GM19397 (cell line): ENCODE measurements around the gene CBFA2T2.
"Not testable (repeated sequence)": the region's sequence is repeated elsewhere in the genome, so short reads cannot be mapped to it uniquely, and the experiment has no call there.

Source experiments
- ATAC-seq: cut with Tn5 transposase; IDR thresholded peaks from one replicate; pipeline ENCODE4 v1.9.1; 2021; ENCODE audit warnings: mild to moderate bottlenecking, moderate library complexity; ENCODE audit not compliant: unreplicated experiment

The CBFA2T2 gene

DNA sequence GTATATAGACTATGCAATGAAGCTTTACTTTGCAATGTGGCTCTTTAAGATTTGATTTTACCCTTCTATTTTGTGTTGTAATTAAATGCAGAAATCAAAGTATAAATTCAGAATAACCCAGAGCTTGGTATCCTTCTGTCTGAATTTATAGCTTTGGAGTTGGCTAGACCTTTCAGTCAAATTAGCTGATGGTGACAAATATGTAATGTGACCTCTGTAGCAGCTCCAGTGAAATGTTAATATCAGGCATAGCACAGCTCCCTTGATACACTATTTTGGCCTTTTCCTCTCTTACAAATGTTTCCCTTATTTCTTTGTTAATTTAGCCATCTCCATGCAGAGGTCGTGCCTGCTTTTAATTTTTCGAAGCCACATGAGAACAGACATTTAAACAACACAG is 11.1 kb downstream of the CBFA2T2 start:
- no peak for ATAC-seq

DNA sequence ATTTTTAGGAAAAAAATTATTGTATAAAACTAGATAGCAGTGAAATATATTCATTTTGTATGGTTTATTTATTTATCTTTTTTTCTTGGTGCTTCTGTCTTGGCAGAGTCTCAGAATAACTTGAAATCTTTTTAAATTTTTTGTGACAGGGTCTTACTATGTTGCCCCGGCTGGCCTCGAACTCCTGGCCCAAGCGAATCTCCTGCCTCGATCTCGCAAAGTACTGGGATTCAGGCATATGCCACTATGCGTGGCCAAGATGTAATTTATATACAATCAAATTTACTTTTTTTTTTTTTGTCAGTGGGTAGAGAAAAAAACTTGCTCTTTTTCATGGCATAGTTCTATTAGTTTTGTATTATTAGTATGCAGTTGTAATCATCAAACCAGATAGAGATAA is 13.7 kb downstream of the CBFA2T2 start:
- ATAC-seq: no peak

DNA sequence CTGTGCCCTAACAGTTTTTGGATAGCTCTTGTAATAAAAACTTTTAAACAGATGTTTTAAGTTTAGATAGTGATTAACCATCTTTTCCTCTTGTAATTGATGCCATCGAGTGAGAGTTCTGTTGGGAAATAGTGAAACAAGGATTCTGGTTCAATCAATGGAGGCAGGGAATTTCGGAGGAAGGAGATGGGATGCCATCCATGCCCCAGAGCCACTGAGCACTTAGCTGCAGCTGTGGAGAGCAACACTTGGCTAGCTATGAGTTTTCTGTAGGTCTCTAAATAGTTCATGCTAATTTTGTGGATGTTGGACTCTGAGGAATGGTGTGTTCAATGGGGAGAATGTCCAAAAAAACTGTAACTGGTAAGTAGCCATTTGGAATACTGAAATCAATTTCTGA is 16.7 kb downstream of the CBFA2T2 start:
- ATAC-seq: no peak

DNA sequence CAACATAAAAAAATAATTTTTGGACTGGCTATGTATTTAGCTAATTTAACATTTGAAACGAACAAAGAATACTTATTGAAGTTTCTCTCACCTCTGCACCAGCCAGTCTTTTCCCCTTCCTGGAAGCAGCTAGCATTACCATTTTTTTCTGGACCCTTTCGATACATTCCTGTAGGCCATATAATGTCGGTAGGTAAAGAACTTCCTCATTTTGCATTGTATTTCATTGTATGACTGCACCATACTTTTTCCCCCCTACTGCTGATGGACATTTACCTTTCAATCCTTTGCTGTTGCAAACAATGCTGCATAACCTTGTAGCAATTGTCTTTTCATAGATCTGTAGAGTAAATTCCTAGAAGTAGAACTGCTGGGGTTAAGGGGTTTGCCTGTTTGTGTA is 17.6 kb downstream of the CBFA2T2 start:
- ATAC-seq: no peak

DNA sequence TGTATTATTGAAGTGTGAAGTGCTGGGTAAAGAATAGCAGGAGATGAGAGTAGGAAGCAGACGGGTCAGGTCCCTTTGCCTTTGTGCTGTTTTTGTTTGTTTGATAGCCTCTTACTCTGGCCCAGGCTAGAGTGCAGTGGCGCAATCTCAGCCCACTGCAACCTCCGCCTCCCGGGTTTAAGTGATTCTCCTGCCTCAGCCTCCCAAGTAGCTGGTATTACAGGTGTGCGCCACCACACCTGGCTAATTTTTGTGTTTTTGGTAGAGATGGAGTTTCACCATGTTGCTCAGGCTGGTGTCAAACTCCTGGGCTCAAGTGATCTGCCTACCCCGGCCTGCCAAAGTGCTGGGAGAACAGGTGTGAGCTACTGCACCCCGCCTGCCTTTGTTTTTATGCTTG is 18.1 kb downstream of the CBFA2T2 start:
- not testable (repeated sequence) for ATAC-seq

DNA sequence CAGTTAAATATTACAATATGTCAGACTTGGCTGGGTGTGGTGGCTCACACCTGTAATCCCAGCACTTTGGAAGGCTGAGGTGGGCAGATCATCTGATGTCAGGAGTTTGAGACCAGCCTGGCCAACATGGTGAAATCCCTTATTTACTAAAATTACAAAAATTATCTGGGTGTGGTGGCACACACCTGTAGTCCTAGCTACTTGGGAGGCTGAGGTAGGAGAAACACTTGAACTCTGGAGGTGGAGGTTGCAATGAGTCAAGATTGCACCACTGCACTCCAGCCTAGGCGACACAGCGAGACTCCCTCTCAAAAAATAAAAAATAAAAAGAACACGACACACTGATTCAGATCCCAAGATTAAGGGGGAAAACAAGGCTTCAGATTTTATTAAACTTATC is 19.2 kb downstream of the CBFA2T2 start:
- not testable (repeated sequence) for ATAC-seq

DNA sequence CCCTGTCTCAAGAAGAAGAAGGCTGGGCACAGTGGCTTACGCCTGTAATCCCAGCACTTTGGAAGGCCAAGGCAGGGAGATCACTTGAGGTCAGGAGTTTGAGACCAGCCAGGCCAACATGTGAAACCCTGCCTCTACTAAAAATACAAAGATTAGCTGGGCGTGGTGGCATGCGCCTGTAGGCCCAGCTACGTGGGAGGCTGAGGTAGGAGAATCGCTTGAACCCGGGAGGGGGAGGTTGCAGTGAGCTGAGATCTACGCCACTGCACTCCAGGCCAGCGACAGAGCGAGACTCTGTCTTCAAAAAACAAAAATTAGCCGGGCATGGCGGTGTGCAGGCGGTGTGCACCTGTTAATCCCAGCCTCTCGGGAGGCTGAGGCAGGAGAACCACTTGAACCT is 22.0 kb downstream of the CBFA2T2 start:
- not testable (repeated sequence) for ATAC-seq

DNA sequence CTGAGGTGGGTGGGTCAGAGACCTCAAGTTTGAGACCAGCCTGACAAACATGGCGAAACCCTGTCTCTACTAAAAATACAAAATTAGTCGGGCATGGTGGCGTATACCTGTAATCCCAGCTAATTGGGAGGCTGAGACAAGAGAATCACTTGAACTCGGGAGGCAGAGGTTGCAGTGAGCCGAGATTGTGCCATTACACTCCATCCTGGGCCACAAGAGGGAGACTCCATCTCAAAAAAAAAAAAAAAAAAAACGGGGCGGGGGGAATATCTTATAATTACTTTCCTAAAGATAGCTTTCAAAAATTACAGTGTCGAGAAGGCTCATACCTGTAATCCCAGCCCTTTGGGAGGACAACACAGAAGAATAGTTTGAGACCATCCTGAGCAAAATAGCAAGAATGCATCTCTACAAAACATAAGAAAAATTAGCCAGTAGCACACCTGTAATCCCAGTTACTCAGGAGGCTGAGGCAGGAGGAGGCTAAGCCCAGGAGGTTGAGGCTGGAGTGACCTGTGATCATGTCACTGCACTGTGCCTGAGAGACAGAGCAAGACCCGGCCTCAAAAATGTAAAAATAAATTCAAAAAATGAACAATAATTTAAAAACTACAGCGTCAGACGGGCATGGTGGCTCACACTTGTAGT is 25.8 kb downstream of the CBFA2T2 start:
- ATAC-seq: no peak

DNA sequence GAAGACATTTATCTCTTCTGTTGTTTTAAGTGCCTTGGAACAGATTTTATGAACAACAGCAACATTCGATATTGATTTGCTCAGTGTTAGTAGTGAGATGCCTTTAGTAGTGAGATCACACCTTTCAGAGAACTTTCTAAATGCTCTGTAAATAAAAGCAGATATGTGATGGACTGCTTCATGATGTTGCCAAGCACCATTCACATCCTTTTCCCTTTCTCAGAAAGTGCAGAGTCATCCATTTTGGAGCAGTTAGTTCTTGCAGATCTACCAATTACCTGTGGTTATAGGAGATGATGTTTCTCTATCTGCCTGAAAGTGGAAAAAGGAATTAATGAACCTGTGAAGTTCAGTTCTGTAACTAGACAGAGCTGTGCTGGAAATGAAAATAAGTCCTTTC is 27.0 kb downstream of the CBFA2T2 start:
- no peak for ATAC-seq

DNA sequence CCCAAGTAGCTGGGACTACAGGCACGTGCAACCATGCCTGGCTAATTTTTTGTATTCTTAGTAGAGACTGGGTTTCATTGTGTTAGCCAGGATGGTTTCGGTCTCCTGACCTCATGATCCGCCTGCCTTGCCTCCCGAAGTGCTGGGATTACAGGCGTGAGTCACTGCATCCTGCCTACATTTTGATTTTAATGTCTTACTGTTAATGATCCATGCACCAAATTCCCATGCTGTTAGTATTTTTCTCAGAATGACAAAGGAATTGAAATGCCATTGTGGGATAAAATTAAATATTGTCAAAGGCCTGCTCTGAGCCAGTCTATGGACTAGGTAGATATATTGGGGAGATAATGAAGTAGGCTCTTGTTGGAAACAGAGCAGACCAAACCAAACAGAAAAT is 28.2 kb downstream of the CBFA2T2 start:
- no peak for ATAC-seq

DNA sequence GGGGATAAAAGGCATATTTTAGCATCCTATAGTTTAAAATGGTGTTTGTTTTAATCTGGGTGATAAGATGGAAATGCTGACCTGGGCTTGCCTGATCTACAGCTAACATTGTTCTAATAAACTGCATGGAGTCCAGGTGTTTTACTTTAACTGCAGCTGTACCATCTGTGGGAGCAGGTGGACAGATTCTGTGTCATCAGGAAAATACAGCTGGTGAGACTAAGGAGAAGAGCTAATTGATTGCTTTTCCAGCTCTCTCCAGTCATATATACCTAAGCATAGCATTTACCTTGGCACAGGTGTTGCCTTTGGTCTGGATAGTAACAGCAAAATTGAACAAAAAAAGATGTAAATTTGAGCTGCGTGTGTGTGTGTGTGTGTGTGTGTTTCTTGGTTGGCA is 31.6 kb downstream of the CBFA2T2 start:
- no peak for ATAC-seq

DNA sequence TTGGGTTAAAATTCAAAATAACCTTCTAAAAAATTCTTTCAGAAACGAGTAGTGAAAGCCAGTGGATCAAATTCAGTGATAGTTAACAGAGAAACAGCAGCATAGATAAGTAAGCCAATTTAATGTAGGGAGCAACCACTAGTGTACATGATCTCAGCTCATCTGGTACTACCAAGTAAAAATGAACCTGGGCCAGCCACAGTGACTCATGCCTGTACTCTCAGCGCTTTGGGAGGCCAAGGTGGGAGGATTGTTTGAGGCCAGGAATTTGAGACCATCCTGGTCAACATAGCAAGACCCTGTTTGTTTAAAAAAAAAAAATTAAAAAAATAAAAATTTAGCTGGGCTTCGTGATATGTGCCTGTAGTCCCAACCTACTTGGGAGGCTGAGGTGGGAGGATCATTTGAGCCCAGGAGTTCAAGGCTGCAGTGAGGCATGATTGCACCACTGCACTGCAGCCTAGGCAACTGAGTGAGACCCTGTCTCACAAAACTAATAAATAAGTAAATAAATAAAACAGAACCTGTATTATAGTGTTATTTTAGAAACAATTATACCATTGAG is 32.4 kb downstream of the CBFA2T2 start:
- ATAC-seq: no peak

DNA sequence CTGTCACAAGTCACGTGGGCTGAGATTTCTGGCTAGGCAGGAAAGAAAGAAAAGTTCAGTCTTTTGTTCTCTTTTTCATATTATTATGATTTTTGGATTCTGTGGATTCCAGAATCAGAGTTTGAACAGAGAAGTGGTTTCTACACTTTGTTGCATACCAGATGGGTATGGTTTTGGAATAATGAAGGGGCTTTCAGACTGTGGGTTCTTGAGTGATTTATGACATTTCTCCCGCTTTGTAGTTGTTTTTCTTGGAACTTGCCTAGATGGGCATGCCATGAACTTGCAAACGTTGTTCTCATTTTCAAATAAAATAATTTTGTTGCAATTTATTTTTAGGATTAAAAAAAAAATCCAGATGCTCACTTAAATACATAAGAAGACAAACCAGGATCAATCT is 34.4 kb downstream of the CBFA2T2 start:
- no peak for ATAC-seq

DNA sequence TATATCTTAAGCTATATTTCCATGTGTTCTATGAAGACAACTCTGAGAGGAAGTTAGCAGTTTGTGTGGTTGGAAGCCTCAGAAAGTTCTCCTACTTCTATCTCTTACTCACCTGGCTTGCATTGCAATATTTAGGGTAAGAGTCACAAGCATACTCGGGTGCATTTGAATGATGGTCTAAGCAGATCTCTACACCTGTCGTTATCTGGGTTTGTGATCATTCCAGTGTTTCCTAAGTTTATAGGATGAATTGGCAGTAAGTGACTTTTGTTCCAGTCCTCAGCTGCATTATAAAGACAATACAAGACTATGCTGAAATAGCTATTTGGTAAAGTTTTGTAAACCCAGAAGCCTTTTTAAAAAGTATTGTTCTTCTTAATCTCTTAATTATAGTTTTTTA is 36.9 kb downstream of the CBFA2T2 start:
- ATAC-seq: no peak

DNA sequence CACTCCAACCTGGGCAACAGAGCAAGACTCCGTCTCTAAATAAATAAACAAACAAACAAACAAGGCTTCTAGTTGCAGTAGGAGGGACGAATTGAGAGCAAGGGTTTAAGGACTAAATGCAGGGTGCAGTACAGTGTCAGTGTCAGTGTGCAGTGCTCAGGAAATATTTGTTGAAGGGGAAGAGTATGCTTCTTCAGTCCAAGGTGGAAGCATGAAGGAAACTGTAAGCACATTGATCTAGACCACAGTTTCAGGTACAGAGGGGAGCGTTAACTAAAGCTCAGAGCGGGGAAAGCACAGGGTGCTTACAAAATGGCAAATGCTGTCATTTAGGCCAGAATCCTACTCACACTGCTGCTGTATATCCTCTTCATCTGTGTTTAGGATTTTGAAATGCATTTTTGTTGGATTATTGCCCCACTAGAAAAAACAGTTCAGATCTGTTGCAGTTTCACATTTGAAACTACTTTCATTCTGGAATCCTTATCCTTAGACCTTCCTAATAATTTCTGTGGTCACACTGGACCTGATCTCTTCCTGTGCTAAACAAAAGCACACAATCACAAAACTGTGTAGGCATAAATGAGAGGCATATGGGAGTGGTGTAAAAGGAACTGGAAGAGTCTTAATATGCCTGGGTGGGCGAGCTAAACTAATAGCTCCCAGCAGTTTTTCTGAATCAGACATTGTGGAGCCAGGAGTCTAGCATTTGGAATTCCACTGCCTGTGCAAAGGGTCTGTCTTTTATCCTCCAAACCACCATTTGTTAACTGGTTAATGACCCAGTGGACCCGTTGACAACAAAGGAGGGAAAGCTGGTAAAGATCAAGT is 41.4 kb downstream of the CBFA2T2 start:
- no peak for ATAC-seq

DNA sequence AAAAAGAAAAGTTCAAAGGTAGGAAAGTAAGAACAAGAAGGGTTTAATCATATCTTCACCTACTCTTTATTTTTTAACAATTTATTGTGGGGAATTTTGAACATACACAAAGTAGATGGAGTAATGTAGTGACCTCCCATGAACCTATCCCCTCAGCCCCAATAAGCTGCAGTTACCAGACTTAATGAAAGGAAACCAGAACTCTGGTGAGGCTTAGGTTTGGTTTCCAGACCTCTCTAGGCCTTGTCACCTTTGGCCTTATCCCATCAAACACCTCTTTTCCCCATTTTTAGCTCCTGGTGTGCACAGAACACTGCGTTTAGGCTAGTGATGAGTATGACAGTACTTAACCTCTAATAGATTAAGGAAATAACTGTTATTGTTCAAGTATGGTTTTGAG is 42.0 kb downstream of the CBFA2T2 start:
- no peak for ATAC-seq

DNA sequence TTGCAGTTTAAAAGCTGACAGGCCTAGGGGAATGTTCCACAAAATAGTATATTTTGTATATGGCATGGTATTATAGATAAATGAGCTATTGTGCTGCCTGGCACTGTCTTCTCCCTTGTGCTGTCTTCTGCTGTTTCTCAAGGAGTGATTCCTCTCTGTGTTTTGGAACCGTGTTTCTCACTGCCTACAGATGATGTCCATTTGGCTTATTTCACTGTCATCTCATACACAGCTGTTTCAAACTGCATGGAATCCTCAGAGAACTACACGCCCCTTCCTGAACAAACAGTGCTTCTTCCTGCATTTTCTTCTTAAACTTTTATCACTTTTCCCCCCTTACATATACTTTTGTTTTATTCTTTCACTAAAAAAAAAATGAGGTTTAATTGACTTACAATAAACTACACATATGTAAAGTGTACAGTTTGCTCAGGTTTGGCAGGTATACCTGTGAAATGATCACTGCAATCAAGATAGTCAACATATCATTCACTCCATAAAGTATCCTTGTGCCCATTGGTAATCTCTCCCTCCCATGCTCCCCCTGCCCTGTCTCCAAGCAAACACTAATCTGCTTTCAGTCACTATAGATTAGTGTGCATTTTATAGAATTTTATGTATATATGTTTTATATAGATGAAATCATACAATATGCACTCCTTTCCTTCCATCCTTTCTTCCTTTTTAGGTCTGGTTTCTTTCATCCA is 43.0 kb downstream of the CBFA2T2 start:
- ATAC-seq: no peak

DNA sequence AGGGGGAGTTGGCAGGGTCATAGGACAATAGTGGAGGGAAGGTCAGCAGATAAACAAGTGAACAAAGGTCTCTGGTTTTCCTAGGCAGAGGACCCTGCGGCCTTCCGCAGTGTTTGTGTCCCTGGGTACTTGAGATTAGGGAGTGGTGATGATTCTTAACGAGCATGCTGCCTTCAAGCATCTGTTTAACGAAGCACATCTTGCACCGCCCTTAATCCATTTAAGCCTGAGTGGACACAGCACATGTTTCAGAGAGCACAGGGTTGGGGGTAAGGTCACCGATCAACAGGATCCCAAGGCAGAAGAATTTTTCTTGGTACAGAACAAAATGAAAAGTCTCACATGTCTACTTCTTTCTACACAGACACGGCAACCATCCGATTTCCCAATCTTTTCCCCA is 45.8 kb downstream of the CBFA2T2 start:
- not testable (repeated sequence) for ATAC-seq

DNA sequence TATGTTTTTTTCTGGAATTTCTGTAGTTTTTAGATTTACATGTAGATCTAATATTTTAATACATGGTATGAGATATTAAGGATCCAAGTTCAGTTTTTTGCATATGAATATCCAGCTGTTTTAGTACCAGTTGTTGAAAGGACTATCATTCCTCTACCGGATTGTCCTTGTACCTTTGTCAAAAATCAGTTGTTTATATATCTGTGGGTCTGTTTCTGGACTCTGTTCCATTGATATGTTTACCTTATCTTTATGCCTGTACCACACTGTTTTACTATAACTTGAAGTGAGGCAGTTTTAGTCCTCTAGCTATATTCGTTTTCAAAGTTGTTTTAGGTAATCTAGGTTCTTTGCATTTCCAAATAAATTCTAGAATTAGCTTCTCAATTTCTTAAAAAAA is 47.7 kb downstream of the CBFA2T2 start:
- no peak for ATAC-seq

DNA sequence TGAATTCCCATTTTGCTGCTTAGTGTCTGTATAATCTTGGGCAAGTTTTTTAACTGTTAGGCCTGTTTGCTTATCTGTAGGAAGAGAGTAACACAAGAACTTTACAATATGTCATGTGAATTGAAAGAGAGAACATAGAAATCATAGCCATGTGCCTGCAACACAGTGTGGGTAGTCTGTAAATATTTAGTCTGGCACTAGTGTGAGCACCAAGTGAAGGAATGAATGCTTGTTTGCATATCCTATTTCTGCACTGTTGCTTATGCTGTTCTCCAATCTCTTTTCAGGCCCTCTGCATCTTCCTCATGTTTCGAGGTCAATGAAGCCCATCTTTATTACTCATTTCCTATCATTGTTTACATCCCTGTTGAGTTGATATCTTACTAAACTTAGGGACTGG is 49.2 kb downstream of the CBFA2T2 start:
- no peak for ATAC-seq

DNA sequence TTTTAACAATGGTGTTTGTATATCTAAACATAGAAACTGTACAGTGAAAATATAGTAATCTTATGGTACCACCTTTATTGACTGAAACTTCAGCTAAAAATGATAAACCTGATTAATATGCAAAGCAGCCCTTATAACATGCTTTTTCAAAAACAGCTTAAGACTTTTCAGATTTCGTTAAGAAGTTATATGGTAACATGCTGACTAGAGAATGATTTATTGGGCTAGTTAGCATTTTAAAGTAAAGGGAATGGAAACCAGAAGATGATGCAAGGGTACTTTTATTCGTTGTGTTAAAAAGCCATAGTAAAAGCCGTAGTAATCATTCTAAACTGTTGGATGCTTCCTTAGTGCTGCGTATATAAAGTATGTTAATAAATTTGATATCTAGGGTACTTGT is 50.5 kb downstream of the CBFA2T2 start:
- no peak for ATAC-seq

DNA sequence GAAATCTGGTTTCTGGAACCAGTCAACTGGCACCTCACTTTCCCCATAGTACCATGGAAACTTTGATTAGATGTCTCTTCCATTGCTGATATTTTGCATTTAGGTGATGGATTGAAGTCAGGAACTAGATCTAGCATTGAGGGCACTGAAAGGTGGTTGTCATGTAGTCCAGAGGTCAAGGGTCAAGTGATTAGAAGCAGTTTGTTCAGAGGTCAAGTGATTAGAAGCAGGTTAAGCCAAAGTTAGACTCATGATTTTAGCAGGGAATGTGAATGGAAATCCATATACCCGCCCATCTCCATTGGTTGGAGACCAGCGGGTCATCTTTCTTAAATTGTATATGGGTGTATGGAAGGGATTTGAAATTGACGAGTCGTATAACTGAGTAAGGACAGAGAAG is 51.2 kb downstream of the CBFA2T2 start:
- no peak for ATAC-seq
